HL-60 (cell line): ENCODE results near the gene DCTN2.

Experiments used
- DNase-seq, 2 experiments: peaks; one replicate each; pipeline ENCODE4 v3.0.0-alpha.2; 2010 to 2020; ENCODE audit warnings: low read depth in 1 of 2, low spot score in 1 of 2
- H3K27ac ChIP-seq: fragments of 250-450 bp; sonication (Bioruptor Pico); replicated peaks from 2 replicates; pipeline ENCODE4 v1.5.1; 2020; ENCODE audit warnings: mild to moderate bottlenecking, moderate library complexity
- H3K27me3 ChIP-seq: fragments of 250-450 bp; sonication (Bioruptor Pico); 2 replicates; pipeline ENCODE4 v1.5.1; 2021; ENCODE audit warnings: mild to moderate bottlenecking, moderate library complexity; ENCODE audit not compliant: insufficient read depth, poor library complexity, severe bottlenecking
- H3K4me3 ChIP-seq: replicated peaks from 2 replicates; pipeline ENCODE4 v1.5.1; 2011; ENCODE audit warnings: mild to moderate bottlenecking, control low read depth, low read length; ENCODE audit not compliant: insufficient read depth
- CTCF ChIP-seq: IDR thresholded peaks from one replicate; pipeline ENCODE4 v1.5.1; 2011; ENCODE audit warnings: low read length, control low read depth, inconsistent platforms; ENCODE audit not compliant: insufficient read depth
- GABPA ChIP-seq: IDR thresholded peaks from 2 replicates; pipeline ENCODE4 v1.6.1; 2012; ENCODE audit warnings: low read depth
- POLR2AphosphoS5 ChIP-seq: IDR thresholded peaks from 2 replicates; pipeline ENCODE4 v1.6.1; 2012; ENCODE audit warnings: low read depth
- SPI1 ChIP-seq: IDR thresholded peaks from 2 replicates; pipeline ENCODE4 v1.6.1; 2012; ENCODE audit warnings: low read depth, mild to moderate bottlenecking, borderline replicate concordance
- TF ChIP-seq, protein P1 (sequence below): IDR thresholded peaks from 2 replicates; pipeline ENCODE4 v1.6.1; 2012; ENCODE audit warnings: low read depth; ENCODE audit not compliant: insufficient replicate concordance

The DCTN2 gene

DNA sequence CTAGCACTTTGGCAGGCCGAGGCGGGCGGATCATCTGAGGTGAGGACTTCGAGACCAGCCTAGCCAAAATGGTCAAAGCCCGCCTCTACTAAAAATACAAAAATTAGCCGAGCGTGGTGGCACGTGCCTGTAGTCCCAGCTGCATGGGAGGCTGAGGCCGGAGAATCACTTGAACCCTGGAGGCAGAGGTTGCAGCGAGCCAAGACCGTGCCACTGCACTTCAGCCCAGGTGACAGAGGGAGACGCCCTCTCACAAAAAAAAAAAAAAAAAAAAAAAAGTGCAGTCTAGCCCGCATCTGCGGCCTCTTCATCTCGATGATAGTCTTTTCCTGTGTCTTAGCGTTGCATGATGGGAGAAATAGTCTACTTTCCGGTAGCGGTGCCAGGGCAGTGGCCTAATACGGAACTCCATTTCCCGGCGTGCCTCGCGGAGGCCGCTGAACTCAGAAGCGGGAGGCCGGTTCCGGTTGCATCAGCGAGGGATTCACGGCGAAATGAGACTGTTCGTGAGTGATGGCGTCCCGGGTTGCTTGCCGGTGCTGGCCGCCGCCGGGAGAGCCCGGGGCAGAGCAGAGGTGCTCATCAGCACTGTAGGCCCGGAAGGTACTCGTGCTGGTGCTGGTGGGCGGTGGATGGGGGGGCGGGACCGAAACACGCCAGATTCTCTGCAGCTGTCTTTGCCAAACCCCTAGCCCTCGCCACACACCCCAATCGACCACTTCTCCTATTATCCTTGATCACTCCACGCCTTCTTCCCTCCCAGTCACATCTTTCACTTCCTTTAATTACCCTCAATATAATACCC lies 59.2 kb downstream of the DCTN2 start, which contains the start of gene MARS1:
TSS of gene MARS1 (plus strand) at position 472 of the 805 bp plus-strand sequence. CDS start at position 495, 23 bp downstream.
- TF ChIP-seq CTCF (no peak), GABPA (peak; percentile 88), POLR2AphosphoS5 (peak; percentile 91), SPI1 (peak; percentile 69; the same call in 1 of the 2 replicates)
- TF ChIP-seq, protein P1, sequence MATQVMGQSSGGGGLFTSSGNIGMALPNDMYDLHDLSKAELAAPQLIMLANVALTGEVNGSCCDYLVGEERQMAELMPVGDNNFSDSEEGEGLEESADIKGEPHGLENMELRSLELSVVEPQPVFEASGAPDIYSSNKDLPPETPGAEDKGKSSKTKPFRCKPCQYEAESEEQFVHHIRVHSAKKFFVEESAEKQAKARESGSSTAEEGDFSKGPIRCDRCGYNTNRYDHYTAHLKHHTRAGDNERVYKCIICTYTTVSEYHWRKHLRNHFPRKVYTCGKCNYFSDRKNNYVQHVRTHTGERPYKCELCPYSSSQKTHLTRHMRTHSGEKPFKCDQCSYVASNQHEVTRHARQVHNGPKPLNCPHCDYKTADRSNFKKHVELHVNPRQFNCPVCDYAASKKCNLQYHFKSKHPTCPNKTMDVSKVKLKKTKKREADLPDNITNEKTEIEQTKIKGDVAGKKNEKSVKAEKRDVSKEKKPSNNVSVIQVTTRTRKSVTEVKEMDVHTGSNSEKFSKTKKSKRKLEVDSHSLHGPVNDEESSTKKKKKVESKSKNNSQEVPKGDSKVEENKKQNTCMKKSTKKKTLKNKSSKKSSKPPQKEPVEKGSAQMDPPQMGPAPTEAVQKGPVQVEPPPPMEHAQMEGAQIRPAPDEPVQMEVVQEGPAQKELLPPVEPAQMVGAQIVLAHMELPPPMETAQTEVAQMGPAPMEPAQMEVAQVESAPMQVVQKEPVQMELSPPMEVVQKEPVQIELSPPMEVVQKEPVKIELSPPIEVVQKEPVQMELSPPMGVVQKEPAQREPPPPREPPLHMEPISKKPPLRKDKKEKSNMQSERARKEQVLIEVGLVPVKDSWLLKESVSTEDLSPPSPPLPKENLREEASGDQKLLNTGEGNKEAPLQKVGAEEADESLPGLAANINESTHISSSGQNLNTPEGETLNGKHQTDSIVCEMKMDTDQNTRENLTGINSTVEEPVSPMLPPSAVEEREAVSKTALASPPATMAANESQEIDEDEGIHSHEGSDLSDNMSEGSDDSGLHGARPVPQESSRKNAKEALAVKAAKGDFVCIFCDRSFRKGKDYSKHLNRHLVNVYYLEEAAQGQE = peak; percentile 53
- H3K27ac ChIP-seq = peak within 1 kb of the TSS; percentile 84
- peak within 1 kb of the TSS; percentile 93 for H3K4me3 ChIP-seq
- DNase-seq = peak; percentile 96 to 98
- no peaks in the 10 kb centered on the region for H3K27me3 ChIP-seq

DNA sequence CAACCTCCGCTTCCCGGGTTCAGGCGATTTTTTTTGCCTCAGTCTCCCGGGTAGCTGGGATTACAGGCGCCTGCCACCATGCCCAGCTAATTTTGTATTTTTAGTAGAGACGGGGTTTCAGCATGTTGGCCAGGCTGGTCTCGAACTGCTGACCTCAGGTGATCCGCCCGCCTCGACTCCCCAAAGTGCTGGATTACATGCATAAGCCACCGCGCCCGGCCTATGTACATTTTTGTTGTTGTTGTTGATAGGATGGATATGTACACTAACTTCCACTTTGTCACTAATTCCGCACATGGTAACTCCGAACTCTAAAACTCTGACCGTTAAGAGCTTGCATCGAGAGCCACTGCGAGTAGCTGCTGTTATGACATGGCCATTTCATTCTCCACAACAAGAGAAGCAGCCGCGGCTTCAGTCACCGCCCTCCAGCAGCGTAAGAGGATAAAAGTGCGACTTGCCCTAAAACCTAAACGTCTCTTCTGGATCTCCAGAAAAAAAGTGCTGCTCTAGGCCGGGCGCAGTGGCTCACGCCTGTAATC lies 59.9 kb downstream of the DCTN2 start:
- TF ChIP-seq POLR2AphosphoS5 (no peak), SPI1 (no peak), CTCF (no peak), GABPA (no peak)
- TF ChIP-seq, protein P1 = no peak
- H3K27ac ChIP-seq = peak overlapping the region; percentile 21; the same call in 1 of the 2 replicates
- H3K27me3 ChIP-seq = no peaks in the 10 kb centered on the region
- 0 out of 2 replicates have a peak overlapping the region, but pooled peaks have one; percentile 4 for H3K4me3 ChIP-seq
- no peak for DNase-seq

DNA sequence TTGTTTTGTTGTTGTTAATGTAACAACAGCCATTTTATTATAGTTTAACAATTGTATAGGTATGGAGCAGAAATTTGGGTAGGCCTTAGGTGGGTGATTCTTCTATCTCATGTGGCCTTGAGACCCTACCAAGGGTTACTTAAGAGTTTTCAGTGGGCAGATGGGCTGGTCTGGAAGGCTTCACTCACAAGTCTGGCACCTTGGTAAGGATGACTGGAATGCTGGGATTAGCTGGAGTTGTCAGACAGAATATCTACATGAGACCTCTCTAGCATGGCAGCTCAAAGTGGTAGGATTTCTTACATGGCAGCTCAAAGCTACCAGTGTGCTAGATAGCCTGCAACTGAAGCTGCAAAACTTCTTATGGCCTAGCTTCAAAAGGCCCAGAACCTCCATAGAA lies 61.3 kb downstream of the DCTN2 start:
- TF ChIP-seq SPI1 (no peak), POLR2AphosphoS5 (no peak), GABPA (no peak), CTCF (no peak)
- TF ChIP-seq, protein P1 = no peak
- H3K27ac ChIP-seq = no peak overlapping the region
- no peak for DNase-seq
- no peak overlapping the region for H3K4me3 ChIP-seq
- no peaks in the 10 kb centered on the region for H3K27me3 ChIP-seq
